Measurements from ENCODE around the gene ADCY4. TPM values are rescaled to one million over a fixed set of nuclear protein-coding genes. Genes with fewer than 3 reads are reported as not detected.

ADCY4 gene
- polyA plus RNA-seq, 3 donors: 0.69 to 11.9 (median 0.70) TPM

DNA sequence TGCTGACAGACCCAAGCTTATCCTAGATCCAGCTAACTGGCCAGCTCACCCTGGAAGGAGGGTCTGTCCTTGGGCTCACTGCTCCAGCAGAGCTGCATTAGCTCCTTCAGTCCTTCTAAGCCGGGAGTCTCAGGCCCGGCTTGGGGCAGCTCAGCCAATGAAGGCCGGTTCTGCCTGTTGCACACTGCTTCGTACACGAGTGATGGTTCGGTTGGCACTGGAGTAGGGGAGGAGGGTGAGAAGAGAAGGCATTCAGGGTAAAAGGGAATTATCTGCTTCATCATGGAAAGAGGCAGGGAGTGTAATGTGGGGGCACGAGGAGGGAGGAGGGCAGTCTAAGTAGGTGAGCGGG lies 2.9 kb upstream of the ADCY4 start:
- Histone ChIP-seq H3K36me3 (replicated peaks in 1 of 2; ENCODE audit: control insufficient read depth in 1 of 2, insufficient read depth in 2 of 2, low read length in 2 of 2) (peaks cover 19 to 26% of the 10 kb centered on the region in 2 donors), H3K4me2 (replicated peaks; ENCODE audit: extremely low read depth, low read length, poor library complexity, severe bottlenecking) (no peak overlapping the region), H3K27me3 (ENCODE audit: control insufficient read depth in 2 of 2, insufficient read depth in 2 of 2, low read length in 2 of 2) (peaks cover 9 to 21% of the 10 kb centered on the region in 2 donors), H3K4me1 (ENCODE audit: control insufficient read depth in 1 of 2, insufficient read depth in 2 of 2, low read length in 2 of 2) (peaks cover 69 to 90% of the 10 kb centered on the region in 2 donors), H3K9me3 (replicated peaks in 1 of 2; ENCODE audit: control insufficient read depth in 1 of 2, insufficient read depth in 1 of 2, low read length in 2 of 2) (peaks cover 0 to 2% of the 10 kb centered on the region in 2 donors), H2AFZ (ENCODE audit: insufficient read depth, low read depth, low read length, poor library complexity, severe bottlenecking) (no peak overlapping the region), H3K27ac (ENCODE audit: low read depth in 1 of 2, low read length in 2 of 2) (no peak overlapping the region), H4K20me1 (ENCODE audit: insufficient read depth, low read length) (peaks cover 52% of the 10 kb centered on the region), H3K4me3 (replicated peaks in 1 of 3; ENCODE audit: low read depth in 2 of 3, low read length in 3 of 3) (no peak overlapping the region), H3K9ac (ENCODE audit: insufficient read depth, low read length, poor library complexity, severe bottlenecking) (no peak overlapping the region), H3K79me2 (ENCODE audit: insufficient read depth, low read length) (peaks cover 21% of the 10 kb centered on the region)
- peaks cover 21 to 35% (median 28%) of the 10 kb centered on the region in 3 donors for H3K27me3 Mint-ChIP-seq (ENCODE audit: low read depth in 3 of 3)
- intact Hi-C loops (cut with micrococcal nuclease): loop anchor here in 1 of 2 donors (2.0 kb wide), 1 partner anchor 97 kb away; no protein-coding TSS in a partner anchor
- no peak overlapping the region for H3K4me3 Mint-ChIP-seq
- peaks cover 82% of the 10 kb centered on the region for H3K4me1 Mint-ChIP-seq
- 98% methylated on average over 7 of the region's 8 CpGs for WGBS (ENCODE audit: insufficient coverage)
- H3K27ac Mint-ChIP-seq: no peak overlapping the region
- DNase-seq: no peak
- H3K36me3 Mint-ChIP-seq: peaks cover 36 to 39% of the 10 kb centered on the region in 2 donors
- H3K9me3 Mint-ChIP-seq: peaks cover 0 to 6% (median 5%) of the 10 kb centered on the region in 7 donors
- no peak for TF ChIP-seq CTCF (IDR thresholded peaks at IDR 0.05)

DNA sequence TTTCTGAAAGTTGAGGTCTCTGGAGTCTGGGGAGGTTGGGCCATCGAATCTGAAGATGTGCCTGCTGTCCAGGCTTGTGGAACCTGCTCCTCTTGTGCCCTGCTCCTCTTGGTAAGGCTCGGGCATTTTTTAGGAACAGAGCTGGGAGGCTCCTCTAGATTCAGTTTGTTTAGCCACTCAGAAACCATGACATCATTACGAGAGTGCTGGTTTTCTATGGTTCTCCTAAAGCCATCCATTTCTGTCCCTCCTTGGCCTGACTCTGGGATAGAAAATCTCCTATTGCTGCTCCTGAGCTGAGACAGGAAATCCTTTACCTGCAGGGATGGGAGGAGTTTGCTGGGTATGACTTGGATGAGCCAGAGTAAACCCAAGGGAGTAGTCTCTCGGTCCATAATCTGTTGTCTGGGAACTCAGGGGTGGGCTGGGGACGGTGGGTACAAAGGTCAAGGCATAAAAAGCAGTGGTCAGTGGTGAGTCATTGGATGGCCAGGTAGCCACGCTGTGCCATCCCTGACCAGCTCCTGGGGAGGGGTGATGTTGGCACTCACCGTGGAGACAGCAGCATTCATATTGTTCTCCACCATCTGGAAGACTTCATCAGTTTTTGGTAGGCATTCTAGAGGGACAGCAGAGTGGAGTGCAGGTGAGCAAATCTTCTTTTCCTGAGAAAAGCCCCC lies 2.4 kb upstream of the ADCY4 start:
- WGBS (ENCODE audit: insufficient coverage): 100% methylated on average over 5 of the region's 7 CpGs
- H4K20me1 ChIP-seq (ENCODE audit: insufficient read depth, low read length): peaks cover 52% of the 10 kb centered on the region
- intact Hi-C loops (cut with micrococcal nuclease): loop anchor here in 1 of 2 donors (2.0 kb wide), 1 partner anchor 98 kb away; no protein-coding TSS in a partner anchor
- no peak overlapping the region for H3K27ac ChIP-seq (ENCODE audit: low read depth in 1 of 2, low read length in 2 of 2)
- H3K4me1 ChIP-seq (ENCODE audit: control insufficient read depth in 1 of 2, insufficient read depth in 2 of 2, low read length in 2 of 2): peaks cover 75 to 92% of the 10 kb centered on the region in 2 donors
- Mint-ChIP-seq H3K9me3 (peaks cover 0 to 9% (median 5%) of the 10 kb centered on the region in 7 donors), H3K27me3 (ENCODE audit: low read depth in 3 of 3) (peaks cover 21 to 40% (median 31%) of the 10 kb centered on the region in 3 donors), H3K36me3 (peaks cover 36 to 41% of the 10 kb centered on the region in 2 donors), H3K4me3 (peak overlapping the region in 1 of 2 donors; percentile 48), H3K27ac (no peak overlapping the region), H3K4me1 (peaks cover 83% of the 10 kb centered on the region)
- no peak overlapping the region for H3K9ac ChIP-seq (ENCODE audit: insufficient read depth, low read length, poor library complexity, severe bottlenecking)
- DNase-seq: no peak
- H3K79me2 ChIP-seq (ENCODE audit: insufficient read depth, low read length): peaks cover 21% of the 10 kb centered on the region
- peaks cover 9 to 26% of the 10 kb centered on the region in 2 donors for H3K27me3 ChIP-seq (ENCODE audit: control insufficient read depth in 2 of 2, insufficient read depth in 2 of 2, low read length in 2 of 2)
- no peak overlapping the region for H3K4me2 ChIP-seq (replicated peaks; ENCODE audit: extremely low read depth, low read length, poor library complexity, severe bottlenecking)
- no peak for TF ChIP-seq CTCF (IDR thresholded peaks at IDR 0.05)
- H3K9me3 ChIP-seq (replicated peaks in 1 of 2; ENCODE audit: control insufficient read depth in 1 of 2, insufficient read depth in 1 of 2, low read length in 2 of 2): peaks cover 0 to 2% of the 10 kb centered on the region in 2 donors
- no peak overlapping the region for H2AFZ ChIP-seq (ENCODE audit: insufficient read depth, low read depth, low read length, poor library complexity, severe bottlenecking)
- H3K36me3 ChIP-seq (replicated peaks in 1 of 2; ENCODE audit: control insufficient read depth in 1 of 2, insufficient read depth in 2 of 2, low read length in 2 of 2): peaks cover 19 to 26% of the 10 kb centered on the region in 2 donors
- H3K4me3 ChIP-seq (replicated peaks in 1 of 3; ENCODE audit: low read depth in 2 of 3, low read length in 3 of 3): no peak overlapping the region

All from CD14-positive monocyte (primary cell).